GM18508 (cell line): ENCODE data around the gene CORO1C.

Source experiments
- ATAC-seq: cut with Tn5 transposase; IDR thresholded peaks from one replicate; pipeline ENCODE4 v1.9.1; 2021; ENCODE audit warnings: moderate number of reproducible peaks; ENCODE audit not compliant: insufficient read depth, unreplicated experiment

CORO1C gene

DNA sequence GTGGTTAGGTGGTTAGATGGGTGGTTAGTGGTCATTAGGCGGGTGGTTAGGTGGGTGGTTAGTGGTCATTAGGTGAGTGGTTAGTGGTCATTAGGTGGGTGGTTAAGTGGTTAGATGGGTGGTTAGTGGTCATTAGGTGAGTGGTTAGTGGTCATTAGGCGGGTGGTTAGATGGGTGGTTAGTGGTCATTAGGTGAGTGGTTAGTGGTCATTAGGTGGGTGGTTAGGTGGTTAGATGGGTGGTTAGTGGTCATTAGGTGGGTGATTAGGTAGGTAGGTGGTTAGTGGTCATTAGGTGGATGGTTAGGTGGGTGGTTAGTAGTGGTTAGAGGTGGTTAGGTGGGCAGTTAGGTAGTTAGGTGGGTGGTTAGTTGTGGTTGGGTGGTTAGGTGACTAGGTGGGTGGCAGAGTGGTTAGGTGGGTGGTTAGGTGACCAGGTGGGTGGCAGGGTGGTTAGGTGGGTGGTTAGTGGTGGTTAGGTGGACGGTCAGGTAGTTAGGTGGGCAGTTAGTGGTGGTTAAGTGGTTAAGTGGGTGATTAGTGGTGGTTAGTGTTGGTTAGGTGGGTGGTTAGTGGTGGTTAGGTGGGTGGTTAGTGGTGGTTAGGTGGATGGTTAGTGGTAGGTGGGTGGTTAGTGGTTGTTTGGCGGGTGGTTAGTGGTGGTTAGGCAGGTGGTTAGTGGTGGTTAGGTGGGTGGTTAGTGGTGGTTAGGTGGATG is 125.5 kb downstream of the CORO1C start:
- ATAC-seq = no peak

DNA sequence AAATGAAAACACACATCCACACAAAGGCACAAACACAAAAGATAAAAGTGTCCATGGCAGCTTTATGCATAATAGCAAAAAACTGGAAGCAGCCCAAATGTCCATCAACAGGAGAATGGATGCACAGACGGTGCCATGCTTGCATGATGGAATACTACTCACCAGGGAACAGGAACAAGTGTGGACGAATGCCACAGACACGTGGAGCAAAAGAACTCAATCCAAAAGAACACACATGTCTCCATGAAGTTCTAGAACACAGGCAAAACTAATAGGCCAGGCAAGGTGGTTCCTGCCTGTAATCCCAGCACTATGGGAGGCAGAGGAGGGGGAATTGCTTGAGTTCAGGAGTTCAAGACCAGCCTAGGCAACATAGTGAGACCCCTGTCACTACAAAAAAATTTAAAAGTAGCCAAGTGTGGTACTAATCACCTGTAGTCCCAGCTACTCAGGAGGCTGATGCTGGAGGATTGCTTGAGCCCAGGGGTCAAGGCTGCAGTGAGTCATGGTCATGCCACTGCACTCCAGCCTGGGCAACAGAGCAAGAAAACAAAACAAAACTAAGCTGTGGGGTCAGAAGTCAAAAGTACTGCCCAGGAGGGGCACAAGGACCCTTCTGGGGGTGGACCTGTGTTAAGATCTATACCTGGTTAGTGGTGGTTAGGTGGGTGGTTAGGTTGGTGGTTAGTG is 126.2 kb downstream of the CORO1C start:
- no peak for ATAC-seq

DNA sequence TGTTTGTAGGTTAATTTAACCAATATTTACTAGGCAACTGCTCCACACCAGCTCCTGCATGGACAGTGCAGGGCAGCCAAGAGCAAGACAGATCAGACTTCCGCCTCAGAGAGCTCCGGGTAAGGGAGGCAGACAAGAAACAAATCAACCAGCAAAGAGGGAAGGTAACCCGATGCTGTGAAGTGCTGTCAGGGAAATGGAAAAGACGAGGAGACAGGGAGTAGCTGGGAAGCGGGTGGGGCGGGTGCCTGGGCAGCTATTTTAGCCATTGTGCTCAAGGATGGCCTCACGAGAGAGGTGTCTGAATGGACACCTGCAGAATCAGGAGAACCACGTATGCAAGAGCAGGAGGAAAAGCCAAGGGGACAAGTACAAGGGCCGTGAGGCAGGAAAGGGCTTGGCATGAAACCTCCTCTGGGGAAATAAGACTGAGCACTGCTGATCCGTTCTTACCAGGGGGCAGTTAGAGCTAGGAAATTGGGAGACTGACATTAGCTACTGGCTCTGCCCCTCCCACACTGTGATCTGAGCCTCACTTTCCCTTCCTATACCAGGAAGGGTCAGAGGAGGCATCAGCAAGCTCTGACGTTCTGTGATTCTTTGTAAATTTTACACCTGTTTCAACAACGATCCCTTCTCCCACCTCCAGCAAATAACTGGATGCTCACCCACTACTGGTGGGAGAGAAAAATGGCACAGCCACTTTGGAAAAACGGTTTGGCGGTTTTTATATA is 126.9 kb downstream of the CORO1C start:
- no peak for ATAC-seq

DNA sequence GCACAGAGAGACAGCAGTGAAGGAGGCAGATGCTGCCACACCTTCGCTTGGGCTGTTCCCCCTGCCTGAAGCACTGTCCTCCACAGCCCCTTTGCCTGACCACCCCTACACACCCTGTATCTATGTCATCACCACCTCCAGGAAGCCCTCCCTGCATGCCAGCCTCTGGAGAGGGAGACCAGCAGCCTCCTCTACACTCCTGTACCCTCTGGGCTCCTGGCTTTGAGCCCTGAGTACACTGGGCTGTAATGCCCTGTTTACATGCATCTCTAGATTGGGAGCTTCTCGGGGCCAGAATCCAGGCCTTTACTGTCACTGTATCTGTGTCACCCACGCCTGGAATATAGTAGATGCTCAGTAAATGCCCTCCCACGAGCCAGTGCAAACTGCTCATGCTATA is 127.6 kb downstream of the CORO1C start:
- ATAC-seq = no peak

DNA sequence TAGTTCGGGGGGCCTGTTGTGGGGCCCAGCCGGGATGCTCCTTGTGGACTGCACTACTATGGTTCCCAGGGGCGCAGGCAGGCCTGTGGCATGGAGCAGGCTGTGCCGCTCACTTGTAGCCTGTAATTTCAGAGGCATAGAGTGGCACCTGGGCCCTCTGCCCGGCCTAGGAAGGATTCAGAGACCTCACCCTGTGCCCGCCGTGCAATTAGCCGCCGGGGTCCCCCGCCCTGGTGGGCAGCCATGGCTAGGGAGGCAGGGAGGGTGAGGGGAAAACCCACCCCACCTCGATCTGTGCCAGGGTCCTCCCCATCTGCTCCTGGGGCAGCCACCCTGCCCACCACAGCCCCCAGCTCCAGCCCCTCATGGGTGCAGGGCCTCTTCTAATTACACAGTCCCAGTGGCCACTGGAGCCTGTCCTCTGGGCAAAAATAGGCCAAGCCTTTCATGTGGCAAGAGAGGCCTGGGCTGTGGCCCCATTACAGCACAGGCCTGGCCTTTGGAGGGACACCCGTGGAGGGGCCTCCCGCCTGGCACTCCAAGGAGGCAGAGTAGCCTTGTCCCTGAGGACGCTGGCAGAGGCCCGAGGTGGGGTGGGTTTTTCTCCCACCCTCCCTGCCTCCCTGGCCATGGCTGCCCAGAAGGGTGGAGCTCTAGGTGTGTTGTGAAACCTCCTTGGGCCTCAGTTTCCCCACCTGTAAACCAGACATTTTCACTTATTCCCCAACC is 128.2 kb downstream of the CORO1C start:
- ATAC-seq = no peak

DNA sequence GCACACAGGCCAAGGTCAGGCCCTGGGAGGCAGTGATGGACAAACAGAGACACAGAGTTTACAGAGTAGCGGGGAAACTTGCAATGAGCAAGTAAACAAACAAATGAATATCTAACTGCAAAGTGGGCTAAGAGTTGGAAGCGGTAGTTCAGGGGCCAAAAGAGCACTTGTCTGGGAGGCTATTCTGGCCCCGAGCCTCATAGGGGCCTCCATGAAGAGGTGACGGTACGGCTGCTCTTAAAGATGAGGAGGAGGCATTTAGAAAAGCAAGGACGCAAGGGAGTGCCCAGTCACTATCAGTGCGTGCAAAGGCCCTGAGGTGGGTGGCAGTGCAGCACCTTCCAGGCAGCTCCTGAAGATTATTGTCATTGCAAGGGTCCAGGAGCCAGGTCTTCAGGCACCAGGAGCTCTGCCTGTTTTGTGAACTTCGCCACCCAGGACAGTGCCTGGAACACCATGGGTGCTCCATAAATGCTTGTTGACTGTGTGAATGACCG is 129.1 kb downstream of the CORO1C start:
- no peak for ATAC-seq

DNA sequence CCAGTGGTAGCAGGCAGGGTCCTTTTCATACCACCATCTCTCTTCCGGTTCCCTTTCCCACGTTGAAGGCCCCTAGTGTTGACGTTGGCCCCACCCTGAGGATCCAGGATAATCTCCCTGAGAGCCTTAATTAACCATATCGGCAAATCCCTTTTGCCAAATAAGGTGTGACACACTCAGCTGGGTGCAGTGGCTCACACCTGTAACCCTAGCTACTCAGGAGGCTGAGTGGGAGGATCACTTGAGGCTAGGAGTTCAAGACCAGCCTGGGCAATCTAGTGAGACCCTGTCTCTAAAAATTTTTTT is 130.7 kb downstream of the CORO1C start:
- no peak for ATAC-seq

DNA sequence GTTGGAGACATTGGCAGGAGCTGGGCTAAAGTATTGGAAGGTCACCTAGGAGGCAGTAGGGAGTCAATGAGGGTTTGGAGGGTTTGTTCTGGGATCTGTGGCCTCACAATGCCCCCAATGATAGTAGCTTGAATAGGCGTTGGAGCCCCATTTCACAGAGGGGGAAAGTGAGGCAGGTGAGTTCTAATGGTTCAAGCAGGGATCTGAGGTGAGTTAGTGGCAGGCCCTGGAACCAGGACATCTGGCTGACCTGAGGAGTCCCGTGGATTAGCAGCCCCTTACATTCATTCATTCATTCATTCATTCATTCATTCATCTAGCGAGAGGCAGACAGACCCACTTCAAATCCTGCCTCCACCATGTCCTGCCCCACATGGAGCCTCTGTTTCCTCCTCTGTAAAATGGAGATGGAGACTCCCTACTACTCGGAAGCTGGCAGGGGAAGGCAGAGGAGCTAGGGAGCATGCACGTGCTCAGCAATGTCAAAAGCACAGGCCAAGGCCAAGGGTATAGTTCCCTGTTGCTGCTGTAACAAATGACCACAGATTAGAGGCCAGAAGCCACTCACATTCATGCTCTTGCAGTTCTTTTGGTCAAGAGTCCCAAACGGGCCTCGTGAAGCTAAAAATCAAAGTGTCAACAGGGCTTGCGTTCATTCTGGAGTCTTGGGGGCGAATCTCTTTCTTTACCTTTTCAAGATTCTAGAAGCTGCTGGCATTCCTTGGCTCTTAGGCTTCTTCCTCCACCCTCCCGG is 131.2 kb downstream of the CORO1C start:
- ATAC-seq = no peak

DNA sequence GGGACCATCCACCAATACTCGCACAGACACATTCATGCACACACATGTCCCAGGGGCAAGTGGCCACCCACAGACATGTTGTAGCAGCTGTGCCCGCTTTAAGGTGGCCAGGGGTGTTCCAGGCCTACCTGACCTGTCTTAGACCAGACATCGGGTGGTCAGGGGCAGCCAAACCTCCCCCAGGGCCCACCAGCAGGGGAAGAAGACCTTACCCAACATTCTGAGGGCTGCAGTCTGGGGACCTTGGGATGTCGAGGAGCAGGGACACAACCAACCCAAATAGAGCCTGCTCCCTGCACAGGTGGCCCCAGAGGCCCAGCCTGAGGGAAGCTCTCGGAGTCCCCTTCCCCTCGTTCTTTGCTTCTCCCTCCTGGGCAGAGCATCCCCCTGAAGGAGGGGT is 131.8 kb downstream of the CORO1C start:
- no peak for ATAC-seq

DNA sequence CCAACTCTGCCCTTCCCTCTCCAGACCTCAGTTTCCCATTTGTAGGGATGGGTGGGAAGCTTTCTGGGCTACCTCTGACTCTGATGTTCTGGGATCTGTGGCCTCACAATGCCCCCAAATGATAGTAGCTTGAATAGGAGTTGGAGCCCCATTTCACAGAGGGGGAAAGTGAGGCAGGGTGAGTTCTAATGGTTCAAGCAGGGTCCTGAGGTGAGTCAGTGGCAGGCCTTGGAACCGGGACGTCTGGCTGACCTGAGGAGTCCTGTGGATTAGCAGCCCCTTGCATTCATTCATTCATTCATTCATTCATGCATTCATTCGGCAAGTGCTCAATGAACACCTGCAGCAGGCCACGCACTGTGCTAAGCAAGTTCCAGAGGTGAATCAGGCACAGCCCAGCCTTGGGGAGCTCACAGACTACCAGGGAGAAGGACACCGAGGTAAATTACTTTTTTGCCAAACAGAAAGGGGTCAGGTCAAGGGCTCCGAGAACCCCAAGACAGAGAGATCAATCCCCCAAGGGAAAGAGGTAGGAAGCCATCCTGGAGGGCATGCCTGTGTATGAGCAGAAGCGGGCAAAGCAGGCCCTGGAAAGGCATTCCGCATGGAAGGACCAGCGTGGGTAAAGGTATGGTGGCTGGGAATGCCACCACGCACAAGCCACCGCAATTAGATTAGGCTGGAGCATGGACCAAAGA is 132.6 kb downstream of the CORO1C start:
- ATAC-seq = no peak

DNA sequence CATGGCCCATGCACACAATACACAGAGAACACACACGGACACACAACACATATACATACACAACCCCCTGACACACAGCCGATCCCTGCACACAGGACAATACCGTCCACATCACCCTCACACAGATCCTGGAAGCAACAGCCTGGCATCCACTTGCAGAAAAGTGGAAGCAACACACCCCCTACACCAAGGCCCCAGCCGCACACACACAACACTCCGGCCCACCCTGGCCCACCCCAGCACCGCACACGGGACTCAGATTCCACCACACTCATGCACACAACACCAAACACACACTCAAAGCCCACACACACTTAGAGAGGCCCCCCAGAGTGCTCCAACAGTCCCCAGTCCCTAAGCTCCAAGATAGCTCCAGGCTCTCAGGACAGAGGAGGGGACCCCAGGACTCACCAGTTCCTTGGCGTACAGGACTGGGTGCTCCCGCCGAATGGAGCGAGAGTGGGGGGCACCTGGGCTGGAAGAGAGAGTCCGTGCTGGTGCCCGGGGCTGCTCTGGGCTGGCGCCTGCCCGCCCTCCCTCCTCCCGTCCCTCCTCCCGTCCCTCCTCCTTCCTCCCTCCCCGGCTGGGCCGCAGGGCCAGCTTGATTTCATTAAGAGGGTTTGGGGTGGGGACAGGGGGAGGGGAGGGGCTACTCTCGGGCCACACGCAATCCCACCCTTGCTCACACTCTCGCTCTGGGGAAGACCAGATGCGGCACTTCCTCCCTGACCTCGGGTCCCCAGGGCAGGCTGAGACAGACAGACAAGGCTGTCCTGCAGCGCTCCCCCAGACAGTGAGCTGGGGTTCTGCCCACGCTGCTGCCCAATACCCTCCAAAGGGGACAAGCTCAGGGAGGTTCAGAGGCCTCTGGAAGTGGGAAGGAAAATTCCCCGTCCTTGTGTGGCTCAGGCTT is 133.5 kb downstream of the CORO1C start, which contains the start of gene TMEM119:
TSS of gene TMEM119 (minus strand) at position 526 of the 913 bp plus-strand sequence. CDS start 5,701 bp downstream, outside the sequence.
- ATAC-seq = no peak

DNA sequence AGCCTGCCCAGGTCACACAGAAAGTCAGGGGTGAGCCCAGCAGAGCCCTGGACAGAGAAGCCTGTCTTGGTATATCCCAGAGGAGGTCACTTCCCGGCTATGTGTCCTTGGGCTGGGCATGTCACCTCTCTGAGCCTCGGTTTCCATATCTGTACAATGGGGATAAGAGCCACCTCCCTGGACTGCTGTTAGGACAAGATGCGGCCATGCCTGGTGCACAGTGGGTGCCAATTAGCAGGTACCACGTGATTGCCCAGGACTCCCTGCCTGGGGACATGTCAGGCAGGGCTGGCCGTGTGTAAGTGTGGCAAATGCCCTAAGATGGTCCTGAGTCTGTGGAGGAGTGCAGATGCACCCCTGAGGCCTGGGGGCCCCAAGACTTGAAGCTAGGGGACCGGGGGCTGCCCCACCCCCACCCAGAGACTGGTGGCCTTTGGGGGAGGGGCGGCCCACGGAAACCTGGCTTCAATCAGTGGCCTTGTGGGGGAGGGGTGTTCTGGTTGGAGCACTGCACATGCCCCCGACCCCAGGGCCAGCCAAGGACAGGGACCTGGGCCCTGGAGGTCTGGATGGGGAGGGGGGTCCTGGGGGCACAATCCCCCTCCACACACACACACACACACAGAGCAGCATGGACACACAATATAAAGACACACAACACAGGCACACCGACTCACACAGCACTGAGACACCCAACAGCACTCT is 134.3 kb downstream of the CORO1C start:
- ATAC-seq = no peak

DNA sequence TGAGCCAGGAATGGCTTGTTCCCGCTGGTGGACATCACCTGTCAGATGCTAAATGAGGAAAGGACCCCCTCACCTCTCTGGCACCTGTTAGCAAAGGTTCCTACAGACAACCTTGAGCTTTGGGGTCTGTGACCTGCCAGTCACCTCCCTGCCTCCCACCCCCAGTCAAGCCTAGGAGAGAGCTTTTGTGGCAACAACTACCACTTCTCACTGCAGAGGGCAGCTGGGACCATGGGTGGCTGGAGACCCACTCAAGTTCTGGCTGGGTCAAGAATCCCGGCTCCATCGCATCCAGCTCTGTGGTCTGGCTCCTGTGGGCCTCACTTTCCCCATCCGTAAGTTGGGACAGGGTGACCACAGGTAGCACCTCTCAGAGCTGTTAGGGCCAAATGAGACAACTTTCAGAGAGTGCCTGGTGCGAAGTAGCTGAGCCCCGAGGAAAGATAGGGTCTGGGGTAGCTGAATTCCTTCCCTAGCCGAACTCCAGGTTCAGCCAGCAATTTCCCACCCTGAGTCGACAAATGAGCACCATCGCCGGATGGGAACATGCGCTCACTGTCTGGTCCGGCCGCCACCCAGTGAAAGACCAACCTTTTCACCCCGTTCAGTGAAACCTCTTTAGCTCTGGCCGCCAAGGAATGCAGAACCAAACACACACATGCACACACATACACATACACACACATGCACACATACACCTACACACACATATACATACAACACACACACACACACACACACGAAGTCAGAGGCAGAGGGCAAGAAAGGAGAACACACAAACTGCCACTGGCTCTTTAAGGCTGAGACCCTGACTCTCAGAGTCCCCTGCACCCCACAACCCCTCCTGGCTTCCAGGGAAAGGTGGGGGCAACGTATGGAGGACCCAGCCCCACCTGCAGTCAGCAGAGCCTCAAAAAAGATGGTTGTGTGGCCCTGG is 135.3 kb downstream of the CORO1C start:
- ATAC-seq = no peak
